ENCODE data around the gene IMPA2. TPM values are rescaled to one million over a fixed set of nuclear protein-coding genes. Genes with fewer than 3 reads are reported as not detected.

The IMPA2 gene
- total RNA-seq, 2 donors from 2014 or later = 19.2 to 20.2 TPM

- no peak for ATAC-seq (replicated peaks in 1 of 2)
- H3K27me3 Mint-ChIP-seq (ENCODE audit: low read depth) = no peaks in the 10 kb centered on the region
- no peaks in the 10 kb centered on the region for H3K9me3 Mint-ChIP-seq
Measured at GRCh38 chr18:12021596-12021995, 40.3 kb downstream of the IMPA2 start.

GRCh38 chr18:12023375-12023774 is 42.1 kb downstream of the IMPA2 start:
- Mint-ChIP-seq H3K4me3 (no peak overlapping the region), H3K9me3 (no peaks in the 10 kb centered on the region), H3K27ac (no peak overlapping the region), H3K4me1 (ENCODE audit: low read depth) (no peaks in the 10 kb centered on the region), H3K27me3 (ENCODE audit: low read depth) (no peaks in the 10 kb centered on the region), H3K36me3 (ENCODE audit: insufficient read depth in 2 of 2) (peaks cover 0 to 2% of the 10 kb centered on the region in 2 donors)
- ATAC-seq (replicated peaks in 1 of 2) = no peak
- DNase-seq = no peak

More at GRCh38 chr18:12021596-12021995, 40.3 kb downstream of the IMPA2 start:
- peaks cover 0 to 4% of the 10 kb centered on the region in 2 donors for H3K36me3 Mint-ChIP-seq (ENCODE audit: insufficient read depth in 2 of 2)
- no peak for DNase-seq
- no peaks in the 10 kb centered on the region for H3K4me1 Mint-ChIP-seq (ENCODE audit: low read depth)
- H3K27ac Mint-ChIP-seq = no peak overlapping the region
- H3K4me3 Mint-ChIP-seq = no peak overlapping the region

- DNase-seq (no peak), ATAC-seq (replicated peaks in 1 of 2) (no peak)
- Mint-ChIP-seq H3K27ac (no peak overlapping the region), H3K4me3 (no peak overlapping the region), H3K4me1 (ENCODE audit: low read depth) (no peaks in the 10 kb centered on the region), H3K36me3 (ENCODE audit: insufficient read depth in 2 of 2) (peaks cover 0 to 2% of the 10 kb centered on the region in 2 donors), H3K9me3 (no peaks in the 10 kb centered on the region), H3K27me3 (ENCODE audit: low read depth) (no peaks in the 10 kb centered on the region)
Measured at GRCh38 chr18:12026562-12026961, 45.3 kb downstream of the IMPA2 start.

- Mint-ChIP-seq H3K27ac (no peak overlapping the region), H3K27me3 (ENCODE audit: low read depth) (no peaks in the 10 kb centered on the region), H3K36me3 (ENCODE audit: insufficient read depth in 2 of 2) (peaks cover 0 to 2% of the 10 kb centered on the region in 2 donors), H3K4me3 (no peak overlapping the region), H3K4me1 (ENCODE audit: low read depth) (no peaks in the 10 kb centered on the region), H3K9me3 (no peaks in the 10 kb centered on the region)
- ATAC-seq (replicated peaks in 1 of 2) = no peak
- no peak for DNase-seq
Measured at GRCh38 chr18:12027046-12027445, 45.7 kb downstream of the IMPA2 start.

GRCh38 chr18:12027480-12027879 is 46.2 kb downstream of the IMPA2 start:
- H3K9me3 Mint-ChIP-seq = no peaks in the 10 kb centered on the region
- no peak overlapping the region for H3K4me3 Mint-ChIP-seq
- H3K36me3 Mint-ChIP-seq (ENCODE audit: insufficient read depth in 2 of 2) = peaks cover 0 to 2% of the 10 kb centered on the region in 2 donors
- no peak overlapping the region for H3K27ac Mint-ChIP-seq
- no peak for DNase-seq
- H3K27me3 Mint-ChIP-seq (ENCODE audit: low read depth) = no peaks in the 10 kb centered on the region
- no peak for ATAC-seq (replicated peaks in 1 of 2)
- no peaks in the 10 kb centered on the region for H3K4me1 Mint-ChIP-seq (ENCODE audit: low read depth)

- H3K27ac Mint-ChIP-seq = no peak overlapping the region
- H3K9me3 Mint-ChIP-seq = no peaks in the 10 kb centered on the region
- H3K4me1 Mint-ChIP-seq (ENCODE audit: low read depth) = no peaks in the 10 kb centered on the region
- DNase-seq = no peak
- no peaks in the 10 kb centered on the region for H3K27me3 Mint-ChIP-seq (ENCODE audit: low read depth)
- peaks cover 0 to 2% of the 10 kb centered on the region in 2 donors for H3K36me3 Mint-ChIP-seq (ENCODE audit: insufficient read depth in 2 of 2)
- no peak for ATAC-seq (replicated peaks in 1 of 2)
- no peak overlapping the region for H3K4me3 Mint-ChIP-seq
Measured at GRCh38 chr18:12028040-12028628, 46.8 kb downstream of the IMPA2 start.

GRCh38 chr18:12028674-12029073 is 47.4 kb downstream of the IMPA2 start:
- DNase-seq = no peak
- Mint-ChIP-seq H3K27me3 (ENCODE audit: low read depth) (no peaks in the 10 kb centered on the region), H3K36me3 (ENCODE audit: insufficient read depth in 2 of 2) (peaks cover 0 to 2% of the 10 kb centered on the region in 2 donors), H3K27ac (no peak overlapping the region), H3K9me3 (no peaks in the 10 kb centered on the region), H3K4me1 (ENCODE audit: low read depth) (no peaks in the 10 kb centered on the region), H3K4me3 (no peak overlapping the region)
- no peak for ATAC-seq (replicated peaks in 1 of 2)

GRCh38 chr18:12029786-12030584 is 48.7 kb downstream of the IMPA2 start:
- H3K9me3 Mint-ChIP-seq = no peaks in the 10 kb centered on the region
- ATAC-seq (replicated peaks in 1 of 2) (no peak), DNase-seq (no peak)
- no peaks in the 10 kb centered on the region for H3K27me3 Mint-ChIP-seq (ENCODE audit: low read depth)
- H3K36me3 Mint-ChIP-seq (ENCODE audit: insufficient read depth in 2 of 2) = no peaks in the 10 kb centered on the region
- H3K4me3 Mint-ChIP-seq = no peak overlapping the region
- no peak overlapping the region for H3K27ac Mint-ChIP-seq
- no peaks in the 10 kb centered on the region for H3K4me1 Mint-ChIP-seq (ENCODE audit: low read depth)

- DNase-seq (no peak), ATAC-seq (replicated peaks in 1 of 2) (no peak)
- H3K27me3 Mint-ChIP-seq (ENCODE audit: low read depth) = no peaks in the 10 kb centered on the region
- no peak overlapping the region for H3K4me3 Mint-ChIP-seq
- no peaks in the 10 kb centered on the region for H3K36me3 Mint-ChIP-seq (ENCODE audit: insufficient read depth in 2 of 2)
- no peaks in the 10 kb centered on the region for H3K4me1 Mint-ChIP-seq (ENCODE audit: low read depth)
- H3K27ac Mint-ChIP-seq = no peak overlapping the region
- H3K9me3 Mint-ChIP-seq = no peaks in the 10 kb centered on the region
Measured at GRCh38 chr18:12030670-12031069, 49.4 kb downstream of the IMPA2 start.

GRCh38 chr18:12031181-12031580 is 49.9 kb downstream of the IMPA2 start:
- no peaks in the 10 kb centered on the region for H3K36me3 Mint-ChIP-seq (ENCODE audit: insufficient read depth in 2 of 2)
- H3K27me3 Mint-ChIP-seq (ENCODE audit: low read depth) = no peaks in the 10 kb centered on the region
- DNase-seq = no peak
- H3K9me3 Mint-ChIP-seq = no peaks in the 10 kb centered on the region
- no peaks in the 10 kb centered on the region for H3K4me1 Mint-ChIP-seq (ENCODE audit: low read depth)
- H3K4me3 Mint-ChIP-seq = no peak overlapping the region
- H3K27ac Mint-ChIP-seq = no peak overlapping the region
- ATAC-seq (replicated peaks in 1 of 2) = no peak

- H3K27ac Mint-ChIP-seq = no peak overlapping the region
- H3K4me3 Mint-ChIP-seq = no peak overlapping the region
- no peaks in the 10 kb centered on the region for H3K9me3 Mint-ChIP-seq
- DNase-seq (no peak), ATAC-seq (replicated peaks in 1 of 2) (no peak)
- H3K4me1 Mint-ChIP-seq (ENCODE audit: low read depth) = no peaks in the 10 kb centered on the region
- no peaks in the 10 kb centered on the region for H3K27me3 Mint-ChIP-seq (ENCODE audit: low read depth)
- no peaks in the 10 kb centered on the region for H3K36me3 Mint-ChIP-seq (ENCODE audit: insufficient read depth in 2 of 2)
Measured at GRCh38 chr18:12031846-12032245, 50.5 kb downstream of the IMPA2 start.

- no peak for ATAC-seq (replicated peaks in 1 of 2)
- no peak overlapping the region for H3K4me3 Mint-ChIP-seq
- H3K4me1 Mint-ChIP-seq (ENCODE audit: low read depth) = no peaks in the 10 kb centered on the region
- H3K27ac Mint-ChIP-seq = no peak overlapping the region
- H3K9me3 Mint-ChIP-seq = no peaks in the 10 kb centered on the region
- no peaks in the 10 kb centered on the region for H3K36me3 Mint-ChIP-seq (ENCODE audit: insufficient read depth in 2 of 2)
- no peaks in the 10 kb centered on the region for H3K27me3 Mint-ChIP-seq (ENCODE audit: low read depth)
- no peak for DNase-seq
Measured at GRCh38 chr18:12032786-12033642, 51.7 kb downstream of the IMPA2 start.

- no peaks in the 10 kb centered on the region for H3K36me3 Mint-ChIP-seq (ENCODE audit: insufficient read depth in 2 of 2)
- H3K9me3 Mint-ChIP-seq = no peaks in the 10 kb centered on the region
- no peak overlapping the region for H3K27ac Mint-ChIP-seq
- H3K27me3 Mint-ChIP-seq (ENCODE audit: low read depth) = no peaks in the 10 kb centered on the region
- no peaks in the 10 kb centered on the region for H3K4me1 Mint-ChIP-seq (ENCODE audit: low read depth)
- no peak for ATAC-seq (replicated peaks in 1 of 2)
- H3K4me3 Mint-ChIP-seq = no peak overlapping the region
- no peak for DNase-seq
Measured at GRCh38 chr18:12033643-12034025, 52.3 kb downstream of the IMPA2 start.
